ENCODE measurements around the gene LTF. TPM values are rescaled to one million over a fixed set of nuclear protein-coding genes. Genes with fewer than 3 reads are reported as not detected.

Gene LTF
- total and polyA plus RNA-seq, 9 of the 15 experiments (the other 6 are each of a cell fraction or from before 2014, with no cell fraction given): 0.07 TPM; not detected in 8

GRCh38 chr3:46466273-46466672 lies 1.6 kb upstream of the LTF start:
- Histone ChIP-seq H4K20me1 (replicated peaks; ENCODE audit: control insufficient read depth, insufficient read depth, low read length) (no peaks in the 10 kb centered on the region), H3K4me2 (ENCODE audit: insufficient read depth, low read length) (no peak overlapping the region), H3K36me3 (ENCODE audit: control insufficient read depth, insufficient read depth, low read length) (no peaks in the 10 kb centered on the region), H3K9ac (ENCODE audit: insufficient read depth in 1 of 2, low read depth in 2 of 2, low read length in 2 of 2) (no peak overlapping the region), H2AFZ (ENCODE audit: low read depth, low read length) (no peak overlapping the region), H3K9me1 (ENCODE audit: control insufficient read depth, insufficient read depth, low read length) (no peaks in the 10 kb centered on the region), H3K4me3 (no peak overlapping the region), H3K27ac (ENCODE audit: extremely low read depth, low read depth, low read length) (no peak overlapping the region), H3K27me3 (ENCODE audit: control insufficient read depth in 2 of 2, insufficient read depth in 2 of 2, low read length in 2 of 2) (peaks cover 31 to 75% of the 10 kb centered on the region in 2 experiments), H3K79me2 (ENCODE audit: control insufficient read depth, insufficient read depth, low read length) (no peaks in the 10 kb centered on the region), H3K9me3 (replicated peaks; ENCODE audit: control insufficient read depth, insufficient read depth, low read depth, low read length) (no peaks in the 10 kb centered on the region), H3K4me1 (replicated peaks in 1 of 2; ENCODE audit: control insufficient read depth in 2 of 2, insufficient read depth in 2 of 2, low read length in 2 of 2) (peaks cover 0 to 6% of the 10 kb centered on the region in 2 experiments; a peak in 1 of 5 replicates)
- DNase-seq (ENCODE audit: extremely low read depth in 1 of 4, low spot score in 3 of 4) (no peak), ATAC-seq (no peak), FAIRE-seq (peak; percentile 32)
- in situ Hi-C loops (cut with MboI): no loop called here
- CTCF ChIA-PET (ENCODE audit: low intra/inter-chr PET ratio): no interaction called here
- no TSS peak for BruUV-seq (replicated peaks)
- TF ChIP-seq SRSF3 (IDR thresholded peaks at IDR 0.05; ENCODE audit: insufficient read depth, low read length): no peak
- TF ChIP-seq GATA2 (CRISPR knock-in tag; IDR thresholded peaks at IDR 0.05): no peak
- no peak for TF ChIP-seq HMGXB4 (CRISPR knock-in tag; IDR thresholded peaks at IDR 0.05)
- TF ChIP-seq RBM39 (optimal IDR thresholded peaks at IDR 0.05; ENCODE audit: low read depth, low read length): no peak
- TF ChIP-seq ESRRA (IDR thresholded peaks at IDR 0.05; ENCODE audit: borderline replicate concordance, low read depth): no peak
- no peak for TF ChIP-seq ZBED1 (IDR thresholded peaks at IDR 0.05)
- no peak for TF ChIP-seq POLR2AphosphoS5 (IDR thresholded peaks at IDR 0.05; ENCODE audit: control insufficient read depth, insufficient read depth, low read depth, low read length)
- TF ChIP-seq NFATC3 (IDR thresholded peaks at IDR 0.05): no peak
- TF ChIP-seq CUX1 (CRISPR knock-in tag; IDR thresholded peaks at IDR 0.05): no peak
- no peak for TF ChIP-seq ZNF174 (CRISPR knock-in tag; IDR thresholded peaks at IDR 0.05)
- TF ChIP-seq RCOR1 (IDR thresholded peaks at IDR 0.05; ENCODE audit: borderline replicate concordance in 1 of 2, low read depth in 2 of 2, low read length in 2 of 2): no peak
- TF ChIP-seq FOXK1 (CRISPR knock-in tag; IDR thresholded peaks at IDR 0.05; ENCODE audit: borderline replicate concordance): no peak
- no peak for TF ChIP-seq SMARCE1 (IDR thresholded peaks at IDR 0.05)
- no peak for TF ChIP-seq HSF4 (CRISPR knock-in tag; IDR thresholded peaks at IDR 0.05; ENCODE audit: borderline replicate concordance)
- TF ChIP-seq ZNF277 (CRISPR knock-in tag; IDR thresholded peaks at IDR 0.05; ENCODE audit: borderline replicate concordance): no peak
- TF ChIP-seq SP1 (CRISPR knock-in tag; IDR thresholded peaks at IDR 0.05): no peak
- POLR2A ChIA-PET: interaction anchor here (0.8 to 0.9 kb wide), 2 partner anchors 23 to 40 kb away, joined by 3 to 4 read pairs; no protein-coding TSS in a partner anchor
- intact Hi-C loops (cut with micrococcal nuclease): no loop called here

Data from K562 (cell line).